OCI-LY3 (cell line): ENCODE data around the gene MUC4.

Experiments
- EZH2phosphoT487 ChIP-seq: fragments of 200-600 bp; shearing (Covaris generic); IDR thresholded peaks from 2 replicates; pipeline ENCODE4 v1.6.1; 2018; ENCODE audit warnings: antibody characterized with exemption, mixed run types, low read depth
- TF ChIP-seq, protein P1 (sequence below): fragments of 200-600, 300-600 bp; sonication (generic); IDR thresholded peaks from 2 replicates; pipeline ENCODE4 v1.5.1; 2014; ENCODE audit warnings: antibody characterized with exemption, low read length, low read depth

- TF ChIP-seq, protein P1, sequence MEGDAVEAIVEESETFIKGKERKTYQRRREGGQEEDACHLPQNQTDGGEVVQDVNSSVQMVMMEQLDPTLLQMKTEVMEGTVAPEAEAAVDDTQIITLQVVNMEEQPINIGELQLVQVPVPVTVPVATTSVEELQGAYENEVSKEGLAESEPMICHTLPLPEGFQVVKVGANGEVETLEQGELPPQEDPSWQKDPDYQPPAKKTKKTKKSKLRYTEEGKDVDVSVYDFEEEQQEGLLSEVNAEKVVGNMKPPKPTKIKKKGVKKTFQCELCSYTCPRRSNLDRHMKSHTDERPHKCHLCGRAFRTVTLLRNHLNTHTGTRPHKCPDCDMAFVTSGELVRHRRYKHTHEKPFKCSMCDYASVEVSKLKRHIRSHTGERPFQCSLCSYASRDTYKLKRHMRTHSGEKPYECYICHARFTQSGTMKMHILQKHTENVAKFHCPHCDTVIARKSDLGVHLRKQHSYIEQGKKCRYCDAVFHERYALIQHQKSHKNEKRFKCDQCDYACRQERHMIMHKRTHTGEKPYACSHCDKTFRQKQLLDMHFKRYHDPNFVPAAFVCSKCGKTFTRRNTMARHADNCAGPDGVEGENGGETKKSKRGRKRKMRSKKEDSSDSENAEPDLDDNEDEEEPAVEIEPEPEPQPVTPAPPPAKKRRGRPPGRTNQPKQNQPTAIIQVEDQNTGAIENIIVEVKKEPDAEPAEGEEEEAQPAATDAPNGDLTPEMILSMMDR, result no peak
- TF ChIP-seq EZH2phosphoT487, result no peak
These were observed 40.0 kb downstream of the MUC4 start for GRCh38 chr3:195771646-195772300.
